ENCODE data around the gene DBP.

DNA sequence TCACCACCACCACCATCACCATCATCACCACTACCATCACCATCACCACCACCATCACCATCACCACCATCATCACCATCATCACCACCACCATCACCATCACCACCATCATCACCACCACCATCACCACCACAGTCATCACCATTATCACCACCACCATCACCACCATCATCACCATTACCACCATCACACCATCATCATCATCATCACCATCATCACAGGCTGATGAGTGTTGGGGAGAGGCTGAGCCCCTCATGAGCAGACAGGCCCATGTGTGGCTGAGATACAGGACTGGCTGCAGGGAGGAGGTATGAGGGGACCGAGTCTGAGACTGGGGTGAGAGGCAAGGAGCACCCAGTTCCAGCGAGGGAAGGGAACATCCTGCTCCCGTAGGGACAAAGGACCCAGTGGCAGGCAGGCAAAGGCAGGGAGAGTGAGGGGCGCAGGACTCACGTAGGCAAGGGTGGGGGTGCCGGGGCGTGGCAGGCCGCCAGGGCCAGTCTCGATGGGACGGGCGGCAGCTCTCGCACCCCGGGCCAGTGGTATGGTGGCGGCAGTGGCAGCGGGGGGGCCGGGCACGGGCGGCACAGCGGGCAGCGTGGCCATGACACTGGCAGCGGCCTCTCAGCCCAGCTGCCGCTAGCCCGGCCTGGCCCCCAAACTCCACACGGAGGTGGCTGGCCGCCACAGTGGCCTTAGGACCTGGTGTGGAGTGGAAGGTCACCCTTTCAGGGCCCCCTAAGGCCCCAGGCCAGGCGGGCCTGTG lies 32.9 kb upstream of the DBP start:
- no peak for TF ChIP-seq POLR2A (IDR thresholded peaks at IDR 0.05)
- TF ChIP-seq, protein P1, sequence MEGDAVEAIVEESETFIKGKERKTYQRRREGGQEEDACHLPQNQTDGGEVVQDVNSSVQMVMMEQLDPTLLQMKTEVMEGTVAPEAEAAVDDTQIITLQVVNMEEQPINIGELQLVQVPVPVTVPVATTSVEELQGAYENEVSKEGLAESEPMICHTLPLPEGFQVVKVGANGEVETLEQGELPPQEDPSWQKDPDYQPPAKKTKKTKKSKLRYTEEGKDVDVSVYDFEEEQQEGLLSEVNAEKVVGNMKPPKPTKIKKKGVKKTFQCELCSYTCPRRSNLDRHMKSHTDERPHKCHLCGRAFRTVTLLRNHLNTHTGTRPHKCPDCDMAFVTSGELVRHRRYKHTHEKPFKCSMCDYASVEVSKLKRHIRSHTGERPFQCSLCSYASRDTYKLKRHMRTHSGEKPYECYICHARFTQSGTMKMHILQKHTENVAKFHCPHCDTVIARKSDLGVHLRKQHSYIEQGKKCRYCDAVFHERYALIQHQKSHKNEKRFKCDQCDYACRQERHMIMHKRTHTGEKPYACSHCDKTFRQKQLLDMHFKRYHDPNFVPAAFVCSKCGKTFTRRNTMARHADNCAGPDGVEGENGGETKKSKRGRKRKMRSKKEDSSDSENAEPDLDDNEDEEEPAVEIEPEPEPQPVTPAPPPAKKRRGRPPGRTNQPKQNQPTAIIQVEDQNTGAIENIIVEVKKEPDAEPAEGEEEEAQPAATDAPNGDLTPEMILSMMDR (IDR thresholded peaks at IDR 0.05), result no peak

Measured in prostate gland (tissue), 2 donors.